Keratinocyte (primary cell): ENCODE measurements around the gene ZBTB9. TPM values are rescaled to one million over a fixed set of nuclear protein-coding genes. Genes with fewer than 3 reads are reported as not detected.
A peak's percentile ranks its signal among the peaks of the same experiment; 100 is the strongest.

Experiments
- DNase-seq: peaks from one replicate; pipeline ENCODE4 v3.0.0-alpha.2; 2011; ENCODE audit warnings: low read depth, missing footprints, low spot score
- FAIRE-seq: peaks from 2 replicates; lab custom pipeline; 2011; peaks lifted over from hg19 to GRCh38; lab: Jason Lieb, UNC
- H2AFZ ChIP-seq: 2 replicates; pipeline ENCODE4 v1.6.0; 2012; ENCODE audit warnings: low read length, control low read depth, inconsistent platforms; ENCODE audit not compliant: control insufficient read depth
- H3K27ac ChIP-seq: 2 replicates; pipeline ENCODE4 v1.5.1; 2011; ENCODE audit warnings: low read length; ENCODE audit not compliant: control insufficient read depth, insufficient read depth
- H3K27me3 ChIP-seq: 3 replicates; pipeline ENCODE4 v1.6.0; 2011; ENCODE audit warnings: low read length; ENCODE audit not compliant: control insufficient read depth, insufficient read depth; ENCODE audit errors: extremely low read depth
- H3K36me3 ChIP-seq, 2 experiments: 2 replicates in 1 of 2; 3 replicates in 1 of 2; pipeline ENCODE4 v1.5.1; 2011; ENCODE audit warnings: low read length in 2 of 2, mild to moderate bottlenecking in 1 of 2; ENCODE audit not compliant: control insufficient read depth in 2 of 2, insufficient read depth in 2 of 2; ENCODE audit errors: extremely low read depth in 1 of 2
- H3K4me1 ChIP-seq: 3 replicates; pipeline ENCODE4 v1.5.1; 2011; ENCODE audit warnings: low read length; ENCODE audit not compliant: control insufficient read depth, insufficient read depth; ENCODE audit errors: extremely low read depth
- H3K4me2 ChIP-seq: 3 replicates; pipeline ENCODE4 v1.6.0; 2011; ENCODE audit warnings: low read depth, low read length; ENCODE audit not compliant: control insufficient read depth, insufficient read depth; ENCODE audit errors: extremely low read depth
- H3K4me3 ChIP-seq, 3 experiments: fragments of 200-600 bp in 1 of 3; sonication (generic) in 1 of 3; 2 replicates in 2 of 3; 3 replicates in 1 of 3; pipeline ENCODE4 v1.5.1; 2011 to 2016; ENCODE audit warnings: low read length in 3 of 3, mild to moderate bottlenecking in 3 of 3, control low read depth in 2 of 3, inconsistent platforms in 1 of 3, low read depth in 1 of 3, mixed read lengths in 1 of 3, mixed run types in 1 of 3, moderate library complexity in 1 of 3; ENCODE audit not compliant: control insufficient read depth in 2 of 3, insufficient read depth in 2 of 3; ENCODE audit errors: extremely low read depth in 1 of 3
- H3K79me2 ChIP-seq: 2 replicates; pipeline ENCODE4 v1.6.0; 2012; ENCODE audit warnings: low read length; ENCODE audit not compliant: control insufficient read depth, insufficient read depth
- H3K9ac ChIP-seq: 3 replicates; pipeline ENCODE4 v1.6.0; 2011; ENCODE audit warnings: low read length; ENCODE audit not compliant: control insufficient read depth, insufficient read depth; ENCODE audit errors: extremely low read depth
- H3K9me1 ChIP-seq: 3 replicates; pipeline ENCODE4 v1.6.0; 2011; ENCODE audit warnings: low read length; ENCODE audit not compliant: control insufficient read depth, insufficient read depth; ENCODE audit errors: extremely low read depth
- H3K9me3 ChIP-seq: 2 replicates; pipeline ENCODE4 v1.5.1; 2012; ENCODE audit warnings: low read depth, low read length; ENCODE audit not compliant: control insufficient read depth
- H4K20me1 ChIP-seq: 3 replicates; pipeline ENCODE4 v1.6.0; 2011; ENCODE audit warnings: low read length; ENCODE audit not compliant: control insufficient read depth, insufficient read depth; ENCODE audit errors: extremely low read depth
- CTCF ChIP-seq, 3 experiments: IDR thresholded peaks in 1 of 3; conservative IDR thresholded peaks in 1 of 3; optimal IDR thresholded peaks in 1 of 3; 2 replicates in 2 of 3; 3 replicates in 1 of 3; pipeline versions ENCODE3 to v1.5.1; 2011; ENCODE audit warnings: low read length in 3 of 3, mild to moderate bottlenecking in 3 of 3, moderate library complexity in 2 of 3, control low read depth in 1 of 3, inconsistent platforms in 1 of 3; ENCODE audit not compliant: insufficient read depth in 2 of 3; ENCODE audit errors: extremely low read depth in 1 of 3
- EZH2 ChIP-seq: IDR thresholded peaks from one replicate; pipeline ENCODE4 v1.6.1; 2012; ENCODE audit warnings: inconsistent platforms, mild to moderate bottlenecking, low read length, moderate library complexity
- dilution Hi-C: fragments of 300-500 bp; cut with MboI; formaldehyde crosslinking; loops from one replicate; pipeline ENCODE4 v1.7.0; 2020; ENCODE audit warnings: low sequenced_read_pairs; ENCODE audit not compliant: extremely low pct_ligation_motif_present
- polyA plus RNA-seq, 5 experiments: library from polyadenylated mRNA; depleted of rRNA in 3 of 5; stranded (reverse) in 3 of 5; stranded (forward) in 1 of 5; unstranded in 1 of 5; fragments of >200 nt; gene quantifications; 1 replicate in 1 of 5; 2 replicates in 3 of 5; 3 replicates in 1 of 5; pipeline versions ENCODE4 v1.2.1 to v1.2.3, GENCODE V29; 2011 to 2012; ENCODE audit warnings: missing spikeins in 2 of 5, low read depth in 1 of 5, low replicate concordance in 1 of 5

Gene ZBTB9
- polyA plus RNA-seq, 1 donor (not counting 4 experiments of a cell fraction or from before 2014, with no cell fraction given): 7.8 TPM

GRCh38 chr6:33424855-33425667 lies 29.3 kb upstream of the ZBTB9 start:
- no peak for FAIRE-seq
- TF ChIP-seq EZH2: no peak
- TF ChIP-seq CTCF (optimal IDR thresholded peaks at IDR 0.05 in 1 of 3, IDR thresholded peaks at IDR 0.05 in 1 of 3, conservative IDR thresholded peaks at IDR 0.05 in 1 of 3; ENCODE audit: extremely low read depth in 1 of 3, insufficient read depth in 2 of 3, low read length in 3 of 3): peak in 1 of 3 experiments; percentile 0
- Histone ChIP-seq H3K27ac (peak overlapping the region; percentile 62), H3K9ac (peak overlapping the region; percentile 72), H3K4me3 (peak overlapping the region; percentile 54 to 84 (median 67)), H3K9me1 (no peaks in the 10 kb centered on the region), H2AFZ (peak overlapping the region; percentile 86), H3K36me3 (no peaks in the 10 kb centered on the region), H3K9me3 (no peaks in the 10 kb centered on the region), H4K20me1 (no peaks in the 10 kb centered on the region), H3K4me2 (peak overlapping the region; percentile 96), H3K4me1 (peaks cover 34% of the 10 kb centered on the region), H3K27me3 (no peaks in the 10 kb centered on the region), H3K79me2 (peaks cover 4% of the 10 kb centered on the region)
- DNase-seq: no peak
- dilution Hi-C loops: no loop called here

- Histone ChIP-seq H3K9ac (peak overlapping the region; percentile 72), H4K20me1 (no peaks in the 10 kb centered on the region), H2AFZ (peak overlapping the region; percentile 86), H3K79me2 (peaks cover 6% of the 10 kb centered on the region), H3K9me1 (no peaks in the 10 kb centered on the region), H3K9me3 (no peaks in the 10 kb centered on the region), H3K36me3 (no peaks in the 10 kb centered on the region), H3K27ac (peak overlapping the region; percentile 62), H3K27me3 (no peaks in the 10 kb centered on the region), H3K4me2 (peak overlapping the region; percentile 96), H3K4me1 (peaks cover 43% of the 10 kb centered on the region), H3K4me3 (peak overlapping the region; percentile 54 to 84 (median 67))
- TF ChIP-seq EZH2: no peak
- peak; percentile 31 to 87 (median 60) for TF ChIP-seq CTCF (optimal IDR thresholded peaks at IDR 0.05 in 1 of 3, IDR thresholded peaks at IDR 0.05 in 1 of 3, conservative IDR thresholded peaks at IDR 0.05 in 1 of 3; ENCODE audit: extremely low read depth in 1 of 3, insufficient read depth in 2 of 3, low read length in 3 of 3)
- dilution Hi-C loops: no loop called here
- FAIRE-seq (no peak), DNase-seq (no peak)
Measured at GRCh38 chr6:33425668-33426577, 28.5 kb upstream of the ZBTB9 start.
